SK-N-SH (cell line): Measurements from ENCODE around the gene SYNGR1.

Source experiments
- CTCF ChIP-seq: fragments of 200-600 bp; sonication (generic); IDR thresholded peaks from 2 replicates; pipeline ENCODE4 v1.6.1; 2017; ENCODE audit warnings: antibody characterized with exemption, mild to moderate bottlenecking, moderate library complexity
- GATA2 ChIP-seq: sonication (generic); formaldehyde crosslinking; IDR thresholded peaks from 2 replicates; pipeline ENCODE4 v1.5.0; 2020; ENCODE audit warnings: mild to moderate bottlenecking, missing genetic modification reagents
- MEF2A ChIP-seq: IDR thresholded peaks from 2 replicates; pipeline ENCODE4 v1.4.0; 2012; ENCODE audit warnings: low read depth, borderline replicate concordance
- NFIC ChIP-seq: IDR thresholded peaks from 2 replicates; pipeline ENCODE4 v1.4.0; 2012; ENCODE audit warnings: borderline replicate concordance
- POLR2AphosphoS5 ChIP-seq: IDR thresholded peaks from 2 replicates; pipeline ENCODE4 v1.6.1; 2012; ENCODE audit warnings: low read depth, low read length
- RAD21 ChIP-seq: IDR thresholded peaks from 2 replicates; pipeline ENCODE4 v1.6.1; 2012; ENCODE audit warnings: mild to moderate bottlenecking, low read length
- RFX5 ChIP-seq: IDR thresholded peaks from 2 replicates; pipeline ENCODE4 v1.6.1; 2012; ENCODE audit warnings: mild to moderate bottlenecking, improper control_type of control experiment, low read length
- SIN3A ChIP-seq: IDR thresholded peaks from 2 replicates; pipeline ENCODE4 v1.6.1; 2012; ENCODE audit warnings: low read depth, mild to moderate bottlenecking, low read length, moderate library complexity, borderline replicate concordance
- SMC3 ChIP-seq: IDR thresholded peaks from 2 replicates; pipeline ENCODE4 v1.6.1; 2012; ENCODE audit warnings: low read depth, low read length, improper control_type of control experiment
- TF ChIP-seq, protein P1 (sequence below): IDR thresholded peaks from 2 replicates; pipeline ENCODE4 v1.6.1; 2012; ENCODE audit warnings: mild to moderate bottlenecking, low read depth, low read length, moderate library complexity
- TF ChIP-seq, protein P2 (sequence below): fragments of 150-350 bp; IDR thresholded peaks from 2 replicates; pipeline ENCODE4 v1.6.1; 2016; ENCODE audit warnings: mild to moderate bottlenecking, low read depth, low read length

DNA sequence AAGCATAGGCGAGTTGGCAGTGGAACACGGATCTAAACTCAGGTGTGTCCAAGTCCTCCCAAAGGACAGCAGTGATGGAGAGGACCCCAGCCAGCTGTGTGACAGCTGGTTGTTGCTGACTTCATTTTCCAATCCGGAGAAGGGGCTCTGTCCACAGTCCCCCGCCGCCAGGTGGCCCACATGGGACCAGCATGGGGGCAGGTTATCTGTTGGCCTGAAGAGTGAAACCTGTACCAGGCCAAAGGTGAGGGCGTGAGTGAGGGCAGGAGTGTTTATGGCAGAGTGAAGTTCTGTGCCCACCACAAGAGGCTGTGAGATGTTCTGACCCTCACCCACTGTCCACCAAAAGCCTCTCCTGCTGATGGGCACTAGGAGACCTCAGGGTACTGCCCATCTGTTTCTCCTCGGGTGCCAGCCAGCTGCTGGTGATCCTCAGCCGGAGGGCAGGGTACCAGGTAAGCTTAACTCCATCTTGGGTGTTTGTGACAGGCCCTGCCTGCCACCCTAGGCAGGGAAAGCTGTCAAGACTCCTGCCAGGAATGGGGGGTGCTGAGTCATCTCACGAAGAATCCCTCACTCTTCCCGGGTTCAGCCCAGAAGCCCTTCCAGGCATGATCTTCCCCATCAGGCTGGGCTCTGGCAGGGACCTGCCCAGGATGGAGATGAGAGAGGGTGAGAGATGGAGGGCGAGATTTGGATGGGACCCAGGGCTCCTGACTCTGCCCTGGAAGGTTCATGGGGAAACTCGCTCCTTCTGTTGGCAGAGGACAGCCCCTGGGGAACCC lies 34.2 kb downstream of the SYNGR1 start:
- TF ChIP-seq RFX5 (no peak), CTCF (no peak), RAD21 (no peak), SIN3A (no peak), POLR2AphosphoS5 (no peak), MEF2A (no peak), GATA2 (CRISPR knock-in tag) (no peak), NFIC (no peak), SMC3 (no peak)
- TF ChIP-seq, protein P1, sequence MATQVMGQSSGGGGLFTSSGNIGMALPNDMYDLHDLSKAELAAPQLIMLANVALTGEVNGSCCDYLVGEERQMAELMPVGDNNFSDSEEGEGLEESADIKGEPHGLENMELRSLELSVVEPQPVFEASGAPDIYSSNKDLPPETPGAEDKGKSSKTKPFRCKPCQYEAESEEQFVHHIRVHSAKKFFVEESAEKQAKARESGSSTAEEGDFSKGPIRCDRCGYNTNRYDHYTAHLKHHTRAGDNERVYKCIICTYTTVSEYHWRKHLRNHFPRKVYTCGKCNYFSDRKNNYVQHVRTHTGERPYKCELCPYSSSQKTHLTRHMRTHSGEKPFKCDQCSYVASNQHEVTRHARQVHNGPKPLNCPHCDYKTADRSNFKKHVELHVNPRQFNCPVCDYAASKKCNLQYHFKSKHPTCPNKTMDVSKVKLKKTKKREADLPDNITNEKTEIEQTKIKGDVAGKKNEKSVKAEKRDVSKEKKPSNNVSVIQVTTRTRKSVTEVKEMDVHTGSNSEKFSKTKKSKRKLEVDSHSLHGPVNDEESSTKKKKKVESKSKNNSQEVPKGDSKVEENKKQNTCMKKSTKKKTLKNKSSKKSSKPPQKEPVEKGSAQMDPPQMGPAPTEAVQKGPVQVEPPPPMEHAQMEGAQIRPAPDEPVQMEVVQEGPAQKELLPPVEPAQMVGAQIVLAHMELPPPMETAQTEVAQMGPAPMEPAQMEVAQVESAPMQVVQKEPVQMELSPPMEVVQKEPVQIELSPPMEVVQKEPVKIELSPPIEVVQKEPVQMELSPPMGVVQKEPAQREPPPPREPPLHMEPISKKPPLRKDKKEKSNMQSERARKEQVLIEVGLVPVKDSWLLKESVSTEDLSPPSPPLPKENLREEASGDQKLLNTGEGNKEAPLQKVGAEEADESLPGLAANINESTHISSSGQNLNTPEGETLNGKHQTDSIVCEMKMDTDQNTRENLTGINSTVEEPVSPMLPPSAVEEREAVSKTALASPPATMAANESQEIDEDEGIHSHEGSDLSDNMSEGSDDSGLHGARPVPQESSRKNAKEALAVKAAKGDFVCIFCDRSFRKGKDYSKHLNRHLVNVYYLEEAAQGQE: no peak
- TF ChIP-seq, protein P2, sequence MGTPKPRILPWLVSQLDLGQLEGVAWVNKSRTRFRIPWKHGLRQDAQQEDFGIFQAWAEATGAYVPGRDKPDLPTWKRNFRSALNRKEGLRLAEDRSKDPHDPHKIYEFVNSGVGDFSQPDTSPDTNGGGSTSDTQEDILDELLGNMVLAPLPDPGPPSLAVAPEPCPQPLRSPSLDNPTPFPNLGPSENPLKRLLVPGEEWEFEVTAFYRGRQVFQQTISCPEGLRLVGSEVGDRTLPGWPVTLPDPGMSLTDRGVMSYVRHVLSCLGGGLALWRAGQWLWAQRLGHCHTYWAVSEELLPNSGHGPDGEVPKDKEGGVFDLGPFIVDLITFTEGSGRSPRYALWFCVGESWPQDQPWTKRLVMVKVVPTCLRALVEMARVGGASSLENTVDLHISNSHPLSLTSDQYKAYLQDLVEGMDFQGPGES: no peak
